T-helper 1 cell treated with Interleukin-12 subunit alpha and Interleukin-12 subunit beta and Interleukin-4 antibody, amounts not matched to agents 30 ng/mL and 1 ng/mL, for 36 hours (primary cell): ENCODE measurements around the gene CFAP65. TPM values are rescaled to one million over a fixed set of nuclear protein-coding genes. Genes with fewer than 3 reads are reported as not detected.

Experiments
- intact Hi-C: fragments of 100-400 bp; cut with micrococcal nuclease; formaldehyde crosslinking; loops from one replicate; pipeline ENCODE4 v1.15.1; 2024
- total RNA-seq: library from RNA; stranded (reverse); gene quantifications from 2 replicates; pipeline ENCODE4 v1.2.3, GENCODE V29; 2022

The CFAP65 gene
- total RNA-seq, 1 donor from 2014 or later, result not detected

- intact Hi-C loops, result loop anchor here (1.0 to 5.0 kb wide), 6 partner anchors 15 to 128 kb away; no protein-coding TSS in a partner anchor
Measured at GRCh38 chr2:218980735-218981389, 60.5 kb downstream of the CFAP65 start.

GRCh38 chr2:218979846-218980734, 61.2 kb downstream of the CFAP65 start:
- intact Hi-C loops, result loop anchor here (1.0 to 5.0 kb wide), 6 partner anchors 16 to 127 kb away; no protein-coding TSS in a partner anchor

DNA sequence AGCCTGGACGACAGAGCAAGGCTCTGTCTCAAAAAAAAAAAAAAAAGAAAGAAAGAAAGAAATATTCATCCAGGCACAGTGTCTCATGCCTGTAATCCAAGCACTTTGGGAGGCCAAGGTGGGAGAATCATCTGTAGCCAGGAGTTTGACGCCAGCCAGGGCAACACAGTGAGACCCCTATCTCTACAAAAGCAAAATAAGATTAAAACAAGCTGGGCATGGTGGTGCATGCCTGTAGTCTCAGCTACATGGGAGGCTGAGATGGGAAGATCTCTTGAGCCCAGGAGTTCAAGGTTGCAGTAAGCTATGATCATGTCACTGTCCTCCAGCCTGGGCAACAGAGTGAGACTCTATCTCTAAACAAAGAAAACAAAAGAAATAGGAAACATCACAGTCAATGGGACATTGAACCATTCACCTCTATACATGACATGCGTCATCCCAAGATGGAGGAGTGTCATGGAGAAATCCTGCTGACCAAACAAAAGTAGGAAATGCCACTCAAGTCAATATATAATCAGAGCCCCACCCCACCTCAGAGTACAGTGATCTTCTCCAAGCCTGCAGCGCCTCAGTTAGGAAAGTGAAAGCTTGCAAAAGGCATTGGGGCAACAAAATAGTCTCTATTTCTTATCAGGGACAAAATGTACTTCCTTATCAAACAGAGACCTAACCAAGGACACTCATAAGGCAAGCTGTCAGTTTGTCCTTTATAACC, 66.1 kb downstream of the CFAP65 start:
- intact Hi-C loops, result no loop called here

DNA sequence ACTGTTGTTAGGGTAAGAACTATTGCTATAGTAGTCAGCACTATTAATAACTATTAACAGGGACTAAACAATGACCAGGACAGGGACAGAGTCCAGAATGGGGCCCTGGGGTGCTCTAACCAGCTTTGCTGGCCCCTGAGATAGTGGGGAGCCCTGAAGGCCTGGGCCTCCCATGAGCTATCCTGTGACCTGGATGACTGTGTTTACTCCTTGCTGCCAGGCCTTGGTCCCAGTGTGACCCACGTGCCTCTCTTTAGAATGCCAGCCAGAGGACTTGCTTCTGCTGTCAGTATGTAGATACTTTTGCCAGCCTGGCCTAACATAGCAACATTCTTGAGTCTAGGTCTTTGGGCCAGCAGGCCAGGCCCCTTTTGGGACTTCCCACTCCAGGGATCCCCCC, 70.4 kb downstream of the CFAP65 start:
- intact Hi-C loops, result no loop called here

DNA sequence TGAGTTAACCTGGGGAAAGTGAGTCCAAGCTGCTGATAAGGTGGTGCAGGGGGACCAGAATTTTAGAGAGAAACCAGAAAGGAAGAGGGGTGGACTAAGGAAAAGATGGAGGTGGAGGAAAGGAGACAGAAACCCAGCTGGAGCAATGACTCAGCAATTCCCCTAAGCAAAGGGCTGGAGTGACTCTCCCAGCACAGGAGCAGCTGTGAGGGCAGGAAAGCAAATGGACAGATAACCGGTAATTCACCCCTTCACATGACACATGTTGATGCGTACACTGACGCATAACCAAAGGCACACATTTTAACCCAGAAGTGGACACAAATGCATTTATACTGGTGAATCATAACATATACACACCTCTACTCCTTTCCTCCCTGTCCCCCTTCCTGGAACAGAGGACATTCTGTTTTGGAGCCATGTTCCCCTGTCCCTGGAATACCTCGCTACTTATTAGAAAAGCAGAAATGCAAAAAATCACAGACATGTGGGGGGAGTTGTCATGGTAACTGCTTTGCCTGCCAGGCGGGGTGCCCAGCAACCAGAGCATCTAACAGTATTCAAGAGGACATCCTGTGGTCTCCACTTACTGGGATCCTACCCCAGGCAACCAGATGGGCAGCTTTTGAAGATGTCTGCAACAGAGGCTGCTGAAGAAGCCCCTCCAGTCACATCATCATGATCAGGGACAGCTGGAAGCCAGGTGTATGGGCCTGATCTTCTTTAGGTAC, 77.1 kb downstream of the CFAP65 start:
- intact Hi-C loops, result no loop called here

GRCh38 chr2:218963601-218964000, 77.7 kb downstream of the CFAP65 start:
- intact Hi-C loops, result loop anchor here (2.0 kb wide), 1 partner anchor 17 kb away; no protein-coding TSS in a partner anchor

DNA sequence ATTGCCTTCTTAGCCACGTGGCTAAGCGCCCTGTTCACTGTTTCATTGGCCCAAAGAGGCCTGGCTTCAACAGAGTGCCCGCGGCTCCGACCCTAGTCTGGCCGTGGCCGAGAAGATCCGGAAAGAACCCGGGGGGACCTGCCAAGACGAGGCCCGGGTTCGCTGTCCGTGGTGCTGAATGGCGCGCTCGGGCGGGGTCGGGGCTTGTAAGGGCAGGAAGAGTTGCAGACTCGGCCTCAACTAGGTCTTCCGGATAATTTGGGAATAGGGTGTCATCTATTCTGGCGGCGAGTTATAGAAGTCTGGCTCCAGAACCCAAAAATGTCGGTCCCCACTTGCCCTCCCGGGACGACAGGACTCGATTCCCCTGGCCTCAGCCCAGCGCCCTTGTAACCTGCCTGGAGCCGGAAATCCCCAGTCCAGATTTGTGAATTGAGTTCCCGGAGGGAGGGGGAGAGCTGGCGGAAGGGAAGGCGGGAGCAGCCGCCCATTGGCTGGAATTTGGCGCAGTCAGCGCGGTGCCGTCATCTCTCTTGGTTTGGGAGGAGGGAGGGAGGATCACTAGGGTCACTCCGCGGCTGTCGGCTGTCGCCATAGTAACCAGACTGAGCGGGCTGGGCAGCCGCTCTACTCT, 78.3 kb downstream of the CFAP65 start:
- intact Hi-C loops, result loop anchor here (2.0 kb wide), 1 partner anchor 18 kb away; no protein-coding TSS in a partner anchor

GRCh38 chr2:218961651-218962570, 79.4 kb downstream of the CFAP65 start:
- intact Hi-C loops, result loop anchor here (2.0 kb wide), 1 partner anchor 19 kb away; no protein-coding TSS in a partner anchor

- intact Hi-C loops, result no loop called here
Measured at GRCh38 chr2:218961229-218961628, 80.1 kb downstream of the CFAP65 start.

- intact Hi-C loops, result no loop called here
Measured at GRCh38 chr2:218960309-218961165, 80.8 kb downstream of the CFAP65 start.

DNA sequence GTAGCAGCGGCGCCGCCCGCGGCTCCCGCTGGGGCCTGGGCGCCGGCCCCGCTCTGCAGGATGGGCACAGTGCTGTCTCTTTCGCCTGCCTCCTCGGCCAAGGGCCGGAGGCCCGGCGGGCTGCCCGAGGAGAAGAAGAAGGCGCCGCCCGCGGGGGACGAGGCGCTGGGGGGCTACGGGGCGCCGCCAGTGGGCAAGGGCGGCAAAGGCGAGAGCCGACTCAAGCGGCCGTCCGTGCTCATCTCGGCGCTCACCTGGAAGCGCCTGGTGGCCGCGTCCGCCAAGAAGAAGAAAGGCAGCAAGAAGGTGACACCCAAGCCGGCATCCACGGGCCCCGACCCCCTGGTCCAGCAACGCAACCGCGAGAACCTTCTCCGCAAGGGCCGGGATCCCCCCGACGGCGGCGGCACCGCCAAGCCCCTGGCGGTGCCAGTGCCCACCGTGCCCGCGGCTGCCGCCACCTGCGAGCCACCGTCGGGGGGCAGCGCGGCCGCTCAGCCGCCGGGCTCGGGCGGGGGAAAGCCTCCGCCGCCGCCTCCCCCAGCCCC, 81.5 kb downstream of the CFAP65 start:
- intact Hi-C loops, result loop anchor here (5.0 kb wide), 1 partner anchor 83 kb away; no protein-coding TSS in a partner anchor

DNA sequence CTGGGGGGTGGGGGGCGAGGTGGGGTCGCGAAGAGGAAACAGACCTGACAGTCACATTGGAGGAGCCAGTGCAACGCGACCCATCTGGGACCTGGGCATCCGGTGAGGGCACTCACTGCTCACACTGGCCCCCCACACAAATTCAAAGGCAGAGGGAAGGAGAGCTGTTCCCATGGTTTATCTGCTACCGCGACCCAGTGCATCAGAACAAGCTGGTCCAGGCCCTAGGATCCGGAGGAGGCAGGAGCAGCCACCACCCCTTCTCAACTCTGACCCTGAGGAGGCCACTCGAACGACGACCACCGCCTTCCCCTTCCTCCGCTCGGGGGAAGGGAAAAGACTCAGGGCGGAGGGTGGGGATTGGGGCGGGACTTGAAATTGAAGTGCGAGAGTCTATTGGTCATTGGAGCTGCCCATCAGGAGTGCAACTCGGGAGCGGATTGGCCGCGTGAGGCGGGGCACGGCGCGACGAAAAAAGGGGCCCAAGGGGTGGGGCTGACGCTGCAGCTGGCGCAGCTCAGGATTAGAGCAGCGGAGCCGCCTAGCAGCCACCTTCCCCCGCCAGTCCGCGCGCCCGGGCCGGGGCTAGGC, 82.1 kb downstream of the CFAP65 start, which contains the start of gene CDK5R2:
Gene CDK5R2 (plus strand): TSS at position 526 of the 591 bp plus-strand sequence. CDS start 155 bp downstream, outside the sequence.
- intact Hi-C loops, result loop anchor here (5.0 kb wide), 1 partner anchor 82 kb away; no protein-coding TSS in a partner anchor

- intact Hi-C loops, result loop anchor here (5.0 kb wide), 1 partner anchor 81 kb away; no protein-coding TSS in a partner anchor
Measured at GRCh38 chr2:218958276-218958675, 83.0 kb downstream of the CFAP65 start.

DNA sequence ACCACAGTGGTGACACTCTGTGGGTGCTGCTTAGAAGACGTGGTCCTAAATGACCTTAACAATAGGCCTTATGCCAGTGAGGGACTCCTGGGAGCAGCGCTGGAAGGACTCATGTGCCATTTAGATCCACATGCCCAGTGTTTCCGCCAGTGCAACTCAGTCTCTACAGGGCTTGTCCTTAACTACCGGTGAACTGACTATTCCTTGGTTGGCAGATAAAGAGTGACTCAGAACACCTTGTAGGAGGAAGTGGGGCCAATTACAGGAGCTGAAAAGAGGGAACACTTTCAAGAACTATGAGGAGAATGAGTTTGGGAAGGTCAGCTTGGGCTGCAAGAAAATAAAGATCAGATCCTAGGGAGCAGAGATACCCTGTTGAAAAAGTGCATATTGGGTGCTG, 83.6 kb downstream of the CFAP65 start:
- intact Hi-C loops, result loop anchor here (5.0 kb wide), 1 partner anchor 80 kb away; no protein-coding TSS in a partner anchor

- intact Hi-C loops, result loop anchor here (5.0 kb wide), 1 partner anchor 79 kb away; no protein-coding TSS in a partner anchor
Measured at GRCh38 chr2:218956039-218956438, 85.3 kb downstream of the CFAP65 start.

GRCh38 chr2:218954541-218955300, 86.6 kb downstream of the CFAP65 start:
- intact Hi-C loops, result loop anchor here (5.0 kb wide), 1 partner anchor 77 kb away; no protein-coding TSS in a partner anchor
